K562 (cell line): ENCODE data around the gene FKBP2. TPM values are rescaled to one million over a fixed set of nuclear protein-coding genes. Genes with fewer than 3 reads are reported as not detected.

Source experiments
- ARID3A ChIP-seq: IDR thresholded peaks from 2 replicates; pipeline ENCODE4 v1.6.1; 2012; ENCODE audit warnings: low read depth, low read length, improper control_type of control experiment, borderline replicate concordance
- BRCA1 ChIP-seq, 2 experiments: fragments of 450-650 bp in 1 of 2; sonication (generic) in 1 of 2; formaldehyde crosslinking in 1 of 2; IDR thresholded peaks; 2 replicates each; pipeline versions ENCODE4 v1.5.0 to v1.6.1; 2017 to 2020; ENCODE audit warnings: mild to moderate bottlenecking in 1 of 2, missing genetic modification reagents in 1 of 2
- BRD9 ChIP-seq: fragments of 450-650 bp; IDR thresholded peaks from 2 replicates; pipeline ENCODE4 v1.6.1; 2018; ENCODE audit warnings: low read depth; ENCODE audit not compliant: partially characterized antibody
- E2F8 ChIP-seq: fragments of 450-650 bp; IDR thresholded peaks from 2 replicates; pipeline ENCODE4 v1.7.1; 2018; ENCODE audit warnings: mild to moderate bottlenecking, low read depth; ENCODE audit not compliant: partially characterized antibody
- FOSL1 ChIP-seq: fragments of 200-800 bp; sonication (Bioruptor generic); conservative IDR thresholded peaks from 2 replicates; pipeline ENCODE4 v1.6.1; 2016; ENCODE audit warnings: missing genetic modification characterization, missing compliant biosample characterization
- HCFC1 ChIP-seq: IDR thresholded peaks from 2 replicates; pipeline ENCODE4 v1.6.1; 2012; ENCODE audit warnings: low read depth, low read length, improper control_type of control experiment
- KAT2B ChIP-seq: IDR thresholded peaks from one replicate; pipeline ENCODE4 v1.6.1; 2012; ENCODE audit warnings: low read depth, mild to moderate bottlenecking, control low read depth, inconsistent platforms, low read length, moderate library complexity
- L3MBTL2 ChIP-seq: fragments of 450-650 bp; IDR thresholded peaks from 2 replicates; pipeline ENCODE4 v1.6.1; 2016; ENCODE audit warnings: mild to moderate bottlenecking, moderate library complexity
- MTA2 ChIP-seq: fragments of 450-650 bp; IDR thresholded peaks from 2 replicates; pipeline ENCODE4 v1.6.1; 2016; ENCODE audit warnings: low read depth
- NUFIP1 ChIP-seq: fragments of 450-650 bp; IDR thresholded peaks from 2 replicates; pipeline ENCODE4 v1.6.1; 2018; ENCODE audit not compliant: partially characterized antibody
- PHTF2 ChIP-seq: fragments of 250-450 bp; sonication (Bioruptor Pico); IDR thresholded peaks from 2 replicates; pipeline ENCODE4 v1.5.0; 2021; ENCODE audit warnings: mild to moderate bottlenecking
- RREB1 ChIP-seq: fragments of 250-450 bp; sonication (Bioruptor Pico); IDR thresholded peaks from 2 replicates; pipeline ENCODE4 v1.4.0; 2020
- TEAD1 ChIP-seq, 2 experiments: fragments of 450-650 bp in 1 of 2; sonication (generic) in 1 of 2; formaldehyde crosslinking; IDR thresholded peaks; 2 replicates each; pipeline versions ENCODE4 v1.4.0 to v1.8.0; 2020 to 2022; ENCODE audit warnings: mild to moderate bottlenecking in 2 of 2, missing genetic modification reagents in 1 of 2
- TEAD4 ChIP-seq, 2 experiments: sonication (generic) in 1 of 2; formaldehyde crosslinking in 1 of 2; IDR thresholded peaks; 2 replicates each; pipeline versions ENCODE4 v1.6.1 to v1.8.0; 2012 to 2022; ENCODE audit warnings: borderline replicate concordance in 1 of 2, inconsistent platforms in 1 of 2, low read length in 1 of 2, mild to moderate bottlenecking in 1 of 2, missing genetic modification reagents in 1 of 2
- ZNF395 ChIP-seq: fragments of 200-800 bp; sonication (Bioruptor generic); IDR thresholded peaks from 2 replicates; pipeline ENCODE4 v1.6.1; 2017; ENCODE audit warnings: missing genetic modification characterization, missing compliant biosample characterization
- ZNF830 ChIP-seq: fragments of 250-450 bp; sonication (Bioruptor Pico); IDR thresholded peaks from 2 replicates; pipeline ENCODE4 v1.5.0; 2021; ENCODE audit warnings: mild to moderate bottlenecking
- polyA plus RNA-seq, 8 experiments: library from polyadenylated mRNA; depleted of rRNA in 4 of 8; stranded (reverse) in 5 of 8; unstranded in 3 of 8; fragments of >200 nt; fragmentation: Nextera tagmentation in 2 of 8; fragmentation: Illumina TruSeq in 1 of 8; extraction: Ambion mirVana in 2 of 8; extraction: Trizol in 1 of 8; gene quantifications; 2 replicates each; pipeline versions ENCODE4 v1.2.1 to v1.2.3, GENCODE V29; 2011 to 2014; ENCODE audit warnings: inconsistent platforms in 1 of 8, missing spikeins in 1 of 8
- total RNA-seq, 7 experiments: library from RNA; depleted of rRNA in 6 of 7; stranded (reverse); fragments of >200 nt in 6 of 7; fragmentation: Illumina TruSeq in 2 of 7; extraction: Trizol in 2 of 7; gene quantifications; 2 replicates each; pipeline versions ENCODE4 v1.2.1 to v1.2.3, GENCODE V29; 2011 to 2021; ENCODE audit warnings: low replicate concordance in 1 of 7

The FKBP2 gene
- total and polyA plus RNA-seq, 9 of the 15 experiments (the other 6 are each of a cell fraction or from before 2014, with no cell fraction given) = 3.5 to 151 (median 58.1) TPM

GRCh38 chr11:64204464-64204989 lies 36.4 kb upstream of the FKBP2 start (continued):
- TF ChIP-seq RREB1 (CRISPR knock-in tag) = no peak
- 0 out of 2 replicates have a peak, but pooled peaks have one; percentile 22 for TF ChIP-seq L3MBTL2
- 0 out of 2 replicates have a peak, but pooled peaks have one; percentile 13 for TF ChIP-seq ARID3A
- TF ChIP-seq TEAD4 (IDR thresholded peaks at IDR 0.05; ENCODE audit: low read length) = peak; percentile 35
- TF ChIP-seq TEAD4 (CRISPR knock-in tag; IDR thresholded peaks at IDR 0.05; ENCODE audit: borderline replicate concordance) = no peak
- TF ChIP-seq PHTF2 (CRISPR knock-in tag) = no peak
- no peak for TF ChIP-seq MTA2
- no peak for TF ChIP-seq ZNF395 (CRISPR knock-in tag)
- TF ChIP-seq ZNF830 (CRISPR knock-in tag) = no peak
- no peak for TF ChIP-seq FOSL1 (tag)
- TF ChIP-seq TEAD1 (CRISPR knock-in tag; IDR thresholded peaks at IDR 0.05) = 0 out of 4 replicates have a peak, but pooled peaks of 1 of the 2 experiments have one; percentile 3
- TF ChIP-seq BRCA1 (IDR thresholded peaks at IDR 0.05) = no peak
- no peak for TF ChIP-seq BRCA1 (CRISPR knock-in tag; IDR thresholded peaks at IDR 0.05)
- TF ChIP-seq KAT2B = no peak
- peak; percentile 36; the same call in 1 of the 2 replicates for TF ChIP-seq HCFC1
- no peak for TF ChIP-seq NUFIP1
- peak; percentile 36 for TF ChIP-seq E2F8
- TF ChIP-seq BRD9 = peak; percentile 52
